Stomach (tissue), 9 donors: ENCODE measurements around the gene MYPOP. TPM values are rescaled to one million over a fixed set of nuclear protein-coding genes. Genes with fewer than 3 reads are reported as not detected.
"Not testable (repeated sequence)": the region's sequence is repeated elsewhere in the genome, so short reads cannot be mapped to it uniquely, and the experiment has no call there.

Experiments
- DNase-seq, 2 donors: peaks; one replicate each; pipeline versions ENCODE4 v3.0.0 to v3.0.0-alpha.2; 2013 to 2019
- H3K27ac ChIP-seq, 5 donors: fragments of 200-600 bp in 4 of 5; sonication (generic) in 4 of 5; one replicate each; pipeline ENCODE4 v1.5.1; 2013 to 2019; ENCODE audit warnings: mild to moderate bottlenecking in 1 of 5, moderate library complexity in 1 of 5
- H3K27me3 ChIP-seq, 3 donors: fragments of 200-600 bp; sonication (generic); one replicate each; pipeline ENCODE4 v1.5.1; 2017 to 2019; ENCODE audit warnings: mixed run types in 1 of 3
- H3K36me3 ChIP-seq, 4 donors: fragments of 200-600 bp; sonication (generic); 1 replicate in 3 of 4; 2 replicates in 1 of 4; pipeline ENCODE4 v1.5.1; 2016 to 2019
- H3K4me1 ChIP-seq, 4 donors: fragments of 200-600 bp; sonication (generic); one replicate each; pipeline ENCODE4 v1.5.1; 2016 to 2019
- H3K4me3 ChIP-seq, 4 donors: fragments of 200-600 bp; sonication (generic) in 3 of 4; one replicate each; pipeline ENCODE4 v1.5.1; 2016 to 2019; ENCODE audit warnings: mild to moderate bottlenecking in 1 of 4
- H3K9me3 ChIP-seq, 4 donors: fragments of 200-600 bp; sonication (generic); one replicate each; pipeline ENCODE4 v1.5.1; 2016 to 2019
- CTCF ChIP-seq, 7 experiments: fragments of 450-650 bp in 4 of 7; fragments of 200-600 bp in 3 of 7; sonication (generic) in 3 of 7; IDR thresholded peaks; one replicate each; pipeline ENCODE4 v1.5.1; 2016 to 2019; ENCODE audit warnings: antibody characterized with exemption in 7 of 7, control low read depth in 2 of 7, mild to moderate bottlenecking in 1 of 7
- EP300 ChIP-seq: sonication (generic); formaldehyde crosslinking; IDR thresholded peaks from one replicate; pipeline ENCODE4 v1.6.1; 2017; ENCODE audit warnings: antibody characterized with exemption
- POLR2A ChIP-seq, 4 donors: fragments of 450-650 bp; IDR thresholded peaks; one replicate each; pipeline ENCODE4 v1.6.1; 2016; ENCODE audit warnings: antibody characterized with exemption in 4 of 4, control low read depth in 2 of 4, mild to moderate bottlenecking in 1 of 4, moderate library complexity in 1 of 4
- POLR2AphosphoS5 ChIP-seq, 3 donors: sonication (generic); formaldehyde crosslinking; IDR thresholded peaks; one replicate each; pipeline ENCODE4 v1.6.1; 2016; ENCODE audit warnings: antibody characterized with exemption in 3 of 3
- WGBS, 5 donors: extraction: QIAGEN DNeasy Blood & Tissue Kit in 3 of 5; methylation state at CpG; one replicate each; pipeline versions ENCODE4 v1.1.5 to v1.1.7; 2013 to 2018; 5-methylcytosine and 5-hydroxymethylcytosine counted together
- intact Hi-C: fragments of 100-400 bp; cut with DNase I; formaldehyde crosslinking; loops from one replicate; pipeline ENCODE4 v1.15.1; 2023; ENCODE audit warnings: low total_unique reads
- polyA plus RNA-seq, 3 donors: library from polyadenylated mRNA; stranded (reverse); fragments of 200-250 nt; gene quantifications; one replicate each; pipeline ENCODE4 v1.2.3, GENCODE V29; 2013
- total RNA-seq, 5 donors: library from RNA; depleted of rRNA; stranded (reverse); fragments of >200 nt; gene quantifications; one replicate each; pipeline versions ENCODE4 v1.1.0 to v1.2.3, GENCODE V29; 2014 to 2016
- donor health status: healthy with polysubstance abuse.
- donor health status: Bipolar disorder and iron deficiency.
- donor health status: healthy.

Gene MYPOP
- total and polyA plus RNA-seq, 8 donors = 0.58 to 12.2 (median 4.6) TPM

GRCh38 chr19:45900738-45901431, 1.5 kb downstream of the MYPOP start:
- no peak for TF ChIP-seq EP300
- TF ChIP-seq POLR2AphosphoS5 (IDR thresholded peaks at IDR 0.05) = no peak
- no peak for TF ChIP-seq CTCF (IDR thresholded peaks at IDR 0.05)
- no peak for TF ChIP-seq POLR2A (IDR thresholded peaks at IDR 0.05)
- Histone ChIP-seq H3K27ac (peak overlapping the region in 2 of 5 donors; percentile 78 to 84), H3K27me3 (no peaks in the 10 kb centered on the region), H3K4me3 (peak overlapping the region; percentile 73 to 90 (median 84)), H3K4me1 (peaks cover 19 to 33% (median 30%) of the 10 kb centered on the region in 4 donors), H3K36me3 (peaks cover 26 to 36% (median 33%) of the 10 kb centered on the region in 4 donors), H3K9me3 (no peaks in the 10 kb centered on the region)
- intact Hi-C loops = no loop called here
- 60 to 77% (median 71%) methylated on average over 17 to 22 of the region's 22 CpGs for WGBS, 5 donors
- no peak for DNase-seq

- WGBS, 5 donors = 89 to 91% (median 91%) methylated on average over 4 of the region's 4 CpGs
- TF ChIP-seq CTCF (IDR thresholded peaks at IDR 0.05) = no peak
- no peak for TF ChIP-seq POLR2A (IDR thresholded peaks at IDR 0.05)
- TF ChIP-seq POLR2AphosphoS5 (IDR thresholded peaks at IDR 0.05) = no peak
- no peak for TF ChIP-seq EP300
- Histone ChIP-seq H3K27ac (no peak overlapping the region), H3K9me3 (no peaks in the 10 kb centered on the region), H3K4me1 (peaks cover 19 to 33% (median 30%) of the 10 kb centered on the region in 4 donors), H3K36me3 (peaks cover 28 to 45% (median 41%) of the 10 kb centered on the region in 4 donors), H3K27me3 (no peaks in the 10 kb centered on the region), H3K4me3 (no peak overlapping the region)
- intact Hi-C loops = no loop called here
- DNase-seq = no peak
Measured at GRCh38 chr19:45899919-45900589, 2.4 kb downstream of the MYPOP start.

- Histone ChIP-seq H3K9me3 (no peaks in the 10 kb centered on the region), H3K4me1 (peaks cover 19 to 33% (median 30%) of the 10 kb centered on the region in 4 donors), H3K36me3 (peaks cover 30 to 53% (median 47%) of the 10 kb centered on the region in 4 donors), H3K27ac (no peak overlapping the region), H3K27me3 (no peaks in the 10 kb centered on the region), H3K4me3 (no peak overlapping the region)
- TF ChIP-seq CTCF (IDR thresholded peaks at IDR 0.05) = no peak
- no peak for TF ChIP-seq POLR2AphosphoS5 (IDR thresholded peaks at IDR 0.05)
- no peak for TF ChIP-seq EP300
- TF ChIP-seq POLR2A (IDR thresholded peaks at IDR 0.05) = no peak
- intact Hi-C loops = no loop called here
- WGBS, 5 donors = 92 to 97% (median 93%) methylated on average over 6 to 7 of the region's 7 CpGs
- no peak for DNase-seq
Measured at GRCh38 chr19:45899253-45899652, 3.2 kb downstream of the MYPOP start.

- WGBS, 5 donors = 90 to 94% (median 92%) methylated on average over 8 of the region's 8 CpGs
- H3K4me1 ChIP-seq = peaks cover 13 to 25% (median 21%) of the 10 kb centered on the region in 4 donors
- no peak for DNase-seq
- no peak for TF ChIP-seq POLR2A (IDR thresholded peaks at IDR 0.05)
- no peaks in the 10 kb centered on the region for H3K27me3 ChIP-seq
- H3K36me3 ChIP-seq = peaks cover 30 to 60% (median 48%) of the 10 kb centered on the region in 4 donors
- no peak overlapping the region for H3K4me3 ChIP-seq
- H3K9me3 ChIP-seq = no peaks in the 10 kb centered on the region
- H3K27ac ChIP-seq = no peak overlapping the region
- intact Hi-C loops = no loop called here
Measured at GRCh38 chr19:45897261-45897812, 5.1 kb downstream of the MYPOP start.

- intact Hi-C loops, DNase-seq, H3K4me3 ChIP-seq, H3K27me3 ChIP-seq, H3K9me3 ChIP-seq, H3K27ac ChIP-seq: not testable (repeated sequence)
- Histone ChIP-seq H3K36me3 (peaks cover 30 to 72% (median 53%) of the 10 kb centered on the region in 4 donors), H3K4me1 (peaks cover 6 to 14% (median 10%) of the 10 kb centered on the region in 4 donors)
- 87 to 95% (median 94%) methylated on average over 12 of the region's 12 CpGs for WGBS, 5 donors
Measured at GRCh38 chr19:45895983-45896599, 6.3 kb downstream of the MYPOP start.
